ENCODE measurements around the gene CYP27A1.

GRCh38 chr2:218821605-218822211, 39.8 kb downstream of the CYP27A1 start:
- TF ChIP-seq POLR2A (IDR thresholded peaks at IDR 0.05; ENCODE audit: extremely low read depth, insufficient read length) (no peak), CTCF (IDR thresholded peaks at IDR 0.05; ENCODE audit: low read depth, low read length) (no peak), MAX (IDR thresholded peaks at IDR 0.05; ENCODE audit: low read depth, low read length) (no peak)

All from NB4 (cell line).